ENCODE measurements around the gene EPHB6.

EPHB6 gene

DNA sequence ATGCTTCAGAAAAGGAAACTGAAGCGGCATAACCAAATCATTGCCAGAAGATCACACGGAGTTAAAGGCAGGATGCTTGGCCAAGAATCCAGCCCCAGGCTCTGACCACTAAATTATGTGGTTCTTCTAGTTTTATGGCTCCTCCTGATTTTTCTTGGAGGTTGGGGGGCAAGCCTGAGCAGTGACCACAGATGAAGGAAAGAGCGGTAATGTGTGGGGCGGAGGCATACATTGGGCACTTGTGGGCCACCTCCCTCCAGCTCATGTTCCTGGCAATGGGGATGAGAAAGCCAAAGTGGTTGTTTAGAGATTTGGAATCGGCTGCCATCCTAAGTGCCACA, 27.4 kb downstream of the EPHB6 start:
- DNase-seq (ENCODE audit: low read depth): no peak
- TF ChIP-seq CTCF (IDR thresholded peaks at IDR 0.05; ENCODE audit: control insufficient read depth, extremely low read depth, insufficient read depth): no peak
- no peak overlapping the region for H3K4me3 ChIP-seq (ENCODE audit: low read depth, low read length)

- no peak overlapping the region for H3K4me3 ChIP-seq (ENCODE audit: low read depth, low read length)
- TF ChIP-seq CTCF (IDR thresholded peaks at IDR 0.05; ENCODE audit: control insufficient read depth, extremely low read depth, insufficient read depth): no peak
- DNase-seq (ENCODE audit: low read depth): no peak
Measured at GRCh38 chr7:142883145-142883544, 28.3 kb downstream of the EPHB6 start.

GRCh38 chr7:142883571-142884285, 28.9 kb downstream of the EPHB6 start:
- TF ChIP-seq CTCF (IDR thresholded peaks at IDR 0.05; ENCODE audit: control insufficient read depth, extremely low read depth, insufficient read depth): no peak
- DNase-seq (ENCODE audit: low read depth): no peak
- H3K4me3 ChIP-seq (ENCODE audit: low read depth, low read length): peak overlapping the region; percentile 68

- TF ChIP-seq CTCF (IDR thresholded peaks at IDR 0.05; ENCODE audit: control insufficient read depth, extremely low read depth, insufficient read depth): no peak
- no peak for DNase-seq (ENCODE audit: low read depth)
- peak overlapping the region; percentile 68 for H3K4me3 ChIP-seq (ENCODE audit: low read depth, low read length)
Measured at GRCh38 chr7:142884286-142884640, 29.4 kb downstream of the EPHB6 start.

DNA sequence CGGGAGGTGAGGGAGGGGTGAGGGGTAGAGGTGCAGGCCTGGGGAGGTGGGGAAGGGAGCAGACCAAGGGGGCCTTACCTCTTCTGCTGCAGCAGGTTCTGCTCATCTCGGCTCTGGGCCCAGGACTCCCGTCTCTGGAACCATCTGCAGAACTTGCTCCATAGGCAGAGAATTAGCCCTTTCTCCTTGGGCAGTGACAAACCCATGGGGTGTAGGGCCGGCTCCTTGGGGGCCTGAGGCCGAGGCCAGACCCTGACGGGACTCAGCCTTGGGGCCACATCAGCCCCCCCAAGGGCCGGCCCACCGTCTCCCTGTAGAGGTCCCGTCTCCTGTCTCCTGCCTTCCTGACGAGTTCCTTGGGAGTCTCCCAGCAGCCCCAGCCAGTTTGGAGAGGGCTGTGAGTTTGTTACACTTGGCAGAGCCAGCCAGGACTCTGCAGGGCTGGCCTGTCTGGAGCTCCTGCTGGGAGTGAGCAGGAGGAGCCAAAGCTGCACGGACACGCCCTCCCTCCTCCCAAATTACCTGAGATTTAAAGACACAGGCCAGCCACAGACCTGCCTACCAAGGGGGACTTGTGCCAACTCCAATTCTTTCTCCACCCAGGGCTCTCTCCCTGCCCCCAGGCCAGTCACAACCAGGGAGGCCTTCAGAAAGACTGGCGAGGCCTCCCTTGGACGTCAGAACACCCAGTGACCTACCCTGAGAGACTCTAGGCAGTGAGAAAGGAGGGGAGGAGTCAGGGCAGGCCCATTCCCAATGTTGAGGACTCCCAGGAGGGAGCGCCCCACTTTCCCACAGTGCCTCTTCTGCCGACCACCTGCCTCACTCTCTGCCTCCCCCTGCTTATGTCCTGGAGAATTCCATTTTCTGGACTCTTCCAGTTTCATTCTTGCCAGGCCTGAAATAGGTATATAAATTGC, 30.7 kb downstream of the EPHB6 start, which contains the start of gene TRPV6:
TSS of gene TRPV6 (minus strand) at position 435 of the 920 bp plus-strand sequence.
- DNase-seq (ENCODE audit: low read depth): peak; percentile 98
- TF ChIP-seq CTCF (IDR thresholded peaks at IDR 0.05; ENCODE audit: control insufficient read depth, extremely low read depth, insufficient read depth): 0 out of 2 replicates have a peak, but pooled peaks have one; percentile 4
- H3K4me3 ChIP-seq (ENCODE audit: low read depth, low read length): peak within 1 kb of the TSS; percentile 68

DNA sequence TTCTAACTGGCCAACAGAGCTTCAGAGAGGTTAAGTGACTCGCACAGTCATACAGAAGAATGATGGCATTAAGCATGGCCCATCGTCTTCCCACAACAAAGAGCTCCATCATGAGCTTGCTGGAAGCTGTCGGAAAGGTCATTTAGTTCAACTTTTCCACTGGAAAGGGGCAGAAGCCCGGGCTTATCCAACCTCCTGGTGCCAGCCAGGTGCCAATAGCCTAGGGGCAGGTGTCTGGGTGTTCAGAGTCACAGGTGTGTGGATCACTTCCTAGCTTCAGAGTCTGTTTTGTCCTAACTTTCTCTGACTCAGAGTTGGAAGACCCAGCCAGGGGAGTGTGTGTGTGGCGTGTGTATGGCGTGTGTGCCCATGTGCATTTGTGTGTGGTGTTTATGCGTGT, 32.0 kb downstream of the EPHB6 start:
- no peak for DNase-seq (ENCODE audit: low read depth)
- TF ChIP-seq CTCF (IDR thresholded peaks at IDR 0.05; ENCODE audit: control insufficient read depth, extremely low read depth, insufficient read depth): no peak
- no peak overlapping the region for H3K4me3 ChIP-seq (ENCODE audit: low read depth, low read length)

All from LNCaP clone FGC (cell line).